Vagina (tissue), 2 donors: ENCODE results near the gene SERPIND1.

Source experiments
- POLR2AphosphoS5 ChIP-seq, 2 donors: sonication (generic); formaldehyde crosslinking; IDR thresholded peaks; one replicate each; pipeline ENCODE4 v1.9.0; 2017; ENCODE audit warnings: antibody characterized with exemption in 2 of 2, mild to moderate bottlenecking in 2 of 2, low read depth in 1 of 2; ENCODE audit not compliant: insufficient read depth in 1 of 2
- TF ChIP-seq, protein P1 (sequence below), 3 experiments: fragments of 450-650 bp in 2 of 3; fragments of 200-600 bp in 1 of 3; sonication (generic) in 1 of 3; IDR thresholded peaks; one replicate each; pipeline ENCODE4 v1.5.1; 2017 to 2019; ENCODE audit warnings: antibody characterized with exemption in 3 of 3, mild to moderate bottlenecking in 2 of 3, moderate library complexity in 2 of 3

DNA sequence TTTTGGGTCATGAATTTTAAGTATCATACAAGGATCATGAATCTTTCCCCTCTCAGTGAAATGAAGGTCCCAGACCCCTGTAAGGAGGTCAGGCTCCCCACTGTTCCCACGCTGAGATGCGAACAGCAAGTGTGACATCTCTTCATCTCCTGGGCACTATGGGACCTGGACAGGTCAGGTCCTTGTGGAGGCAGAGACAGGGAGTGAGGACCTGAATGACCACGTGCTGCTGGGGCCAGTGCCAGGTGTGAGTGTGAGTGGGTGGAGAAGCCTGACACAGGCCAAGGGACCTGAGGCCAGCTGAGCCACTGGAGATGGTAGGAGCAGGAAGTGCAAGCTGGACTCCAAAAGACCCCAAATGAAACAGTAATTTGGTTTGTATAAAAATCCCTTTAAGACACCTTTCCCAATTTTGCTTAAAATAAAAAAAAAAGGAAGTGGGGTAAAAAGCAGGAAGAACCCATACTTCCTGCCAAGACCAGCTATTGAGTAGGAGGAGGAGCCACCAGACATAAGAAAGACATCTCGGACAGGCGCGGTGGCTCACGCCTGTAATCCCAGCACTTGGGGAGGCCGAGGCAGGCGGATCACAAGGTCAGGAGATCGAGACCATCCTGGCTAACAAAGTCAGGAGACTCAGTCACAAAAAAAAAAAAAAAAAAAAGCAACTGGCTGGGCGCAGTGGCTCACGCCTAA lies 35.4 kb upstream of the SERPIND1 start:
- TF ChIP-seq, protein P1, sequence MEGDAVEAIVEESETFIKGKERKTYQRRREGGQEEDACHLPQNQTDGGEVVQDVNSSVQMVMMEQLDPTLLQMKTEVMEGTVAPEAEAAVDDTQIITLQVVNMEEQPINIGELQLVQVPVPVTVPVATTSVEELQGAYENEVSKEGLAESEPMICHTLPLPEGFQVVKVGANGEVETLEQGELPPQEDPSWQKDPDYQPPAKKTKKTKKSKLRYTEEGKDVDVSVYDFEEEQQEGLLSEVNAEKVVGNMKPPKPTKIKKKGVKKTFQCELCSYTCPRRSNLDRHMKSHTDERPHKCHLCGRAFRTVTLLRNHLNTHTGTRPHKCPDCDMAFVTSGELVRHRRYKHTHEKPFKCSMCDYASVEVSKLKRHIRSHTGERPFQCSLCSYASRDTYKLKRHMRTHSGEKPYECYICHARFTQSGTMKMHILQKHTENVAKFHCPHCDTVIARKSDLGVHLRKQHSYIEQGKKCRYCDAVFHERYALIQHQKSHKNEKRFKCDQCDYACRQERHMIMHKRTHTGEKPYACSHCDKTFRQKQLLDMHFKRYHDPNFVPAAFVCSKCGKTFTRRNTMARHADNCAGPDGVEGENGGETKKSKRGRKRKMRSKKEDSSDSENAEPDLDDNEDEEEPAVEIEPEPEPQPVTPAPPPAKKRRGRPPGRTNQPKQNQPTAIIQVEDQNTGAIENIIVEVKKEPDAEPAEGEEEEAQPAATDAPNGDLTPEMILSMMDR (IDR thresholded peaks at IDR 0.05): no peak
- TF ChIP-seq POLR2AphosphoS5 (IDR thresholded peaks at IDR 0.05; ENCODE audit: insufficient read depth in 1 of 2, low read depth in 1 of 2): no peak
